HEK293 (cell line): Measurements from ENCODE around the gene C6orf47.

Source experiments
- ATF2 ChIP-seq: fragments of 450-650 bp; formaldehyde crosslinking; IDR thresholded peaks from 2 replicates; pipeline ENCODE4 v1.5.1; 2016; ENCODE audit warnings: missing biosample characterization, missing genetic modification characterization, low read depth
- CTCF ChIP-seq: fragments of 450-650 bp; formaldehyde crosslinking; IDR thresholded peaks from 2 replicates; pipeline ENCODE4 v1.5.1; 2016; ENCODE audit warnings: missing biosample characterization, missing genetic modification characterization
- SALL2 ChIP-seq: fragments of 450-650 bp; formaldehyde crosslinking; IDR thresholded peaks from 2 replicates; pipeline ENCODE4 v1.5.0; 2017; ENCODE audit warnings: missing biosample characterization, mild to moderate bottlenecking, missing genetic modification characterization, borderline replicate concordance
- SETDB1 ChIP-seq: IDR thresholded peaks from one replicate; pipeline ENCODE4 v1.6.1; 2017; ENCODE audit warnings: mild to moderate bottlenecking, low read length, moderate library complexity, mixed read lengths; ENCODE audit not compliant: insufficient read length
- WT1 ChIP-seq: fragments of 450-650 bp; formaldehyde crosslinking; IDR thresholded peaks from 2 replicates; pipeline ENCODE4 v1.5.1; 2016; ENCODE audit warnings: missing biosample characterization, missing genetic modification characterization
- YY1 ChIP-seq: fragments of 450-650 bp; formaldehyde crosslinking; IDR thresholded peaks from 2 replicates; pipeline ENCODE4 v1.5.1; 2018; ENCODE audit warnings: missing biosample characterization, missing genetic modification characterization
- ZEB2 ChIP-seq: fragments of 450-650 bp; formaldehyde crosslinking; IDR thresholded peaks from 2 replicates; pipeline ENCODE4 v1.5.1; 2016; ENCODE audit warnings: missing biosample characterization, missing genetic modification characterization
- ZNF138 ChIP-seq: fragments of 450-650 bp; formaldehyde crosslinking; IDR thresholded peaks from 2 replicates; pipeline ENCODE4 v1.5.1; 2016; ENCODE audit warnings: missing biosample characterization, missing genetic modification characterization, borderline replicate concordance
- ZNF174 ChIP-seq: fragments of 450-650 bp; formaldehyde crosslinking; IDR thresholded peaks from 2 replicates; pipeline ENCODE4 v1.5.0; 2017; ENCODE audit warnings: missing biosample characterization, mild to moderate bottlenecking, missing genetic modification characterization
- ZNF366 ChIP-seq: fragments of 450-650 bp; formaldehyde crosslinking; conservative IDR thresholded peaks from 2 replicates; pipeline ENCODE4 v1.5.1; 2016; ENCODE audit warnings: missing biosample characterization, missing genetic modification characterization
- ZNF76 ChIP-seq: fragments of 450-650 bp; formaldehyde crosslinking; IDR thresholded peaks from 2 replicates; pipeline ENCODE4; 2016; ENCODE audit warnings: low read depth, missing biosample characterization, missing genetic modification characterization, borderline replicate concordance
- ZNF843 ChIP-seq: fragments of 450-650 bp; formaldehyde crosslinking; IDR thresholded peaks from 2 replicates; pipeline ENCODE4 v1.5.1; 2016; ENCODE audit warnings: missing biosample characterization, missing genetic modification characterization
- ZSCAN30 ChIP-seq: fragments of 450-650 bp; IDR thresholded peaks from 2 replicates; pipeline ENCODE4 v1.5.1; 2018; ENCODE audit warnings: missing biosample characterization, mild to moderate bottlenecking, missing genetic modification characterization, moderate library complexity
- ZSCAN5A ChIP-seq: fragments of 450-650 bp; formaldehyde crosslinking; IDR thresholded peaks from 2 replicates; pipeline ENCODE4 v1.5.1; 2016; ENCODE audit warnings: missing biosample characterization, missing genetic modification characterization

- TF ChIP-seq SALL2 (tag by site-specific recombination): no peak
- no peak for TF ChIP-seq ZNF174 (tag by site-specific recombination)
- no peak for TF ChIP-seq CTCF (tag by site-specific recombination)
- no peak for TF ChIP-seq ZEB2 (tag by site-specific recombination)
- no peak for TF ChIP-seq WT1
- TF ChIP-seq ZNF76 (tag by site-specific recombination): no peak
- TF ChIP-seq ZSCAN30 (tag by site-specific recombination): no peak
- no peak for TF ChIP-seq SETDB1
- no peak for TF ChIP-seq YY1 (tag by site-specific recombination)
- TF ChIP-seq ZNF138 (tag by site-specific recombination): no peak
- no peak for TF ChIP-seq ZNF843
- no peak for TF ChIP-seq ATF2 (tag by site-specific recombination)
- TF ChIP-seq ZNF366 (tag by site-specific recombination): no peak
- no peak for TF ChIP-seq ZSCAN5A
These were observed 915 bp upstream of the C6orf47 start for GRCh38 chr6:31661262-31662123.
